ENCODE results near the gene VSIG10. TPM values are rescaled to one million over a fixed set of nuclear protein-coding genes. Genes with fewer than 3 reads are reported as not detected.
A peak's percentile ranks its signal among the peaks of the same experiment; 100 is the strongest.

The VSIG10 gene
- total RNA-seq, 1 experiment from 2014 or later: 10.9 TPM

GRCh38 chr12:118053071-118053985, 50.5 kb downstream of the VSIG10 start:
- H3K9me3 Mint-ChIP-seq (ENCODE audit: unreplicated experiment): no peaks in the 10 kb centered on the region
- TF ChIP-seq CTCF (IDR thresholded peaks at IDR 0.05; ENCODE audit: unreplicated experiment): no peak
- intact Hi-C loops (cut with micrococcal nuclease): no loop called here
- H3K27ac Mint-ChIP-seq (ENCODE audit: low read depth, unreplicated experiment): peak overlapping the region; percentile 71
- DNase-seq (ENCODE audit: unreplicated experiment): no peak
- H3K27me3 Mint-ChIP-seq (ENCODE audit: insufficient read depth, unreplicated experiment): no peaks in the 10 kb centered on the region
- H3K4me1 Mint-ChIP-seq (ENCODE audit: insufficient read depth, unreplicated experiment): peaks cover 33% of the 10 kb centered on the region
- POLR2A ChIA-PET: interaction anchor here (0.6 to 2.2 kb wide), 6 partner anchors 8 to 83 kb away, joined by 3 to 8 read pairs (median 4); partner anchors contain the start of genes PEBP1 and WSB2
- H3K36me3 Mint-ChIP-seq (ENCODE audit: insufficient read depth, unreplicated experiment): peaks cover 35% of the 10 kb centered on the region
- CTCF ChIA-PET: interaction anchor here (0.6 to 1.7 kb wide), 4 partner anchors 49 to 216 kb away, joined by 3 to 5 read pairs (median 4); no protein-coding TSS in a partner anchor
- no TSS peak for BruUV-seq (replicated peaks)
- peak overlapping the region; percentile 0 for H3K4me3 Mint-ChIP-seq (ENCODE audit: unreplicated experiment)

GRCh38 chr12:118052324-118053070, 51.3 kb downstream of the VSIG10 start:
- Mint-ChIP-seq H3K4me3 (ENCODE audit: unreplicated experiment) (peak overlapping the region; percentile 0), H3K9me3 (ENCODE audit: unreplicated experiment) (no peaks in the 10 kb centered on the region), H3K4me1 (ENCODE audit: insufficient read depth, unreplicated experiment) (peaks cover 33% of the 10 kb centered on the region), H3K27me3 (ENCODE audit: insufficient read depth, unreplicated experiment) (no peaks in the 10 kb centered on the region), H3K36me3 (ENCODE audit: insufficient read depth, unreplicated experiment) (peaks cover 34% of the 10 kb centered on the region), H3K27ac (ENCODE audit: low read depth, unreplicated experiment) (peak overlapping the region; percentile 71)
- no peak for TF ChIP-seq CTCF (IDR thresholded peaks at IDR 0.05; ENCODE audit: unreplicated experiment)
- peak; percentile 97 for DNase-seq (ENCODE audit: unreplicated experiment)
- ChIA-PET POLR2A (interaction anchor here (0.8 to 2.2 kb wide), 3 partner anchors 9 to 83 kb away, joined by 6 to 8 read pairs (median 7); partner anchors contain the start of genes PEBP1 and WSB2), CTCF (interaction anchor here (0.6 to 1.3 kb wide), 6 partner anchors 9 to 216 kb away, joined by 3 to 4 read pairs (median 3); no protein-coding TSS in a partner anchor)
- no TSS peak for BruUV-seq (replicated peaks)
- intact Hi-C loops (cut with micrococcal nuclease): loop anchor here (1.0 kb wide), 1 partner anchor 9 kb away; the partner anchor contains the start of gene WSB2

GRCh38 chr12:118050972-118051910, 52.6 kb downstream of the VSIG10 start:
- POLR2A ChIA-PET: interaction anchor here (0.5 to 0.9 kb wide), 2 partner anchors 16 to 69 kb away, joined by 3 to 4 read pairs; no protein-coding TSS in a partner anchor
- Mint-ChIP-seq H3K27ac (ENCODE audit: low read depth, unreplicated experiment) (peak overlapping the region; percentile 71), H3K9me3 (ENCODE audit: unreplicated experiment) (no peaks in the 10 kb centered on the region), H3K27me3 (ENCODE audit: insufficient read depth, unreplicated experiment) (no peaks in the 10 kb centered on the region), H3K4me3 (ENCODE audit: unreplicated experiment) (no peak overlapping the region), H3K36me3 (ENCODE audit: insufficient read depth, unreplicated experiment) (peaks cover 34% of the 10 kb centered on the region), H3K4me1 (ENCODE audit: insufficient read depth, unreplicated experiment) (peaks cover 32% of the 10 kb centered on the region)
- no peak for TF ChIP-seq CTCF (IDR thresholded peaks at IDR 0.05; ENCODE audit: unreplicated experiment)
- intact Hi-C loops (cut with micrococcal nuclease): no loop called here
- BruUV-seq (replicated peaks): no TSS peak
- CTCF ChIA-PET: interaction anchor here (0.8 to 1.1 kb wide), 3 partner anchors 8 to 50 kb away, joined by 3 read pairs; no protein-coding TSS in a partner anchor
- no peak for DNase-seq (ENCODE audit: unreplicated experiment)
